Mucosa of stomach (tissue), 1 donor: Measurements from ENCODE around the gene SOHLH2.

Experiments
- H3K27me3 ChIP-seq: one replicate; pipeline ENCODE4 v1.7.0; 2013; ENCODE audit warnings: mild to moderate bottlenecking, low read length; ENCODE audit not compliant: control insufficient read depth, insufficient read depth
- H3K36me3 ChIP-seq: one replicate; pipeline ENCODE4 v1.7.0; 2013; ENCODE audit warnings: low read length; ENCODE audit not compliant: control insufficient read depth, insufficient read depth
- H3K4me1 ChIP-seq: one replicate; pipeline ENCODE4 v1.7.0; 2013; ENCODE audit warnings: mild to moderate bottlenecking, low read length; ENCODE audit not compliant: control insufficient read depth, insufficient read depth
- H3K4me3 ChIP-seq: one replicate; pipeline ENCODE4 v1.7.0; 2013; ENCODE audit warnings: low read length
- H3K9ac ChIP-seq: one replicate; pipeline ENCODE4 v1.7.0; 2013; ENCODE audit warnings: mild to moderate bottlenecking, low read length, moderate library complexity
- H3K9me3 ChIP-seq: one replicate; pipeline ENCODE4 v1.7.0; 2013; ENCODE audit warnings: mild to moderate bottlenecking, low read length, moderate library complexity; ENCODE audit not compliant: control insufficient read depth
- donor health status: Pancreatic carcinoma.

SOHLH2 gene

GRCh38 chr13:36214163-36214921 is at the start of gene SOHLH2:
Gene SOHLH2 (minus strand): TSS chr13:36214556. CDS start chr13:36214526, 30 bp downstream.
- no peaks in the 10 kb centered on the region for H3K27me3 ChIP-seq
- H3K9me3 ChIP-seq, result no peaks in the 10 kb centered on the region
- H3K36me3 ChIP-seq, result no peaks in the 10 kb centered on the region
- no peak within 1 kb of the TSS for H3K4me3 ChIP-seq
- no peaks in the 10 kb centered on the region for H3K4me1 ChIP-seq
- no peak within 1 kb of the TSS for H3K9ac ChIP-seq

DNA sequence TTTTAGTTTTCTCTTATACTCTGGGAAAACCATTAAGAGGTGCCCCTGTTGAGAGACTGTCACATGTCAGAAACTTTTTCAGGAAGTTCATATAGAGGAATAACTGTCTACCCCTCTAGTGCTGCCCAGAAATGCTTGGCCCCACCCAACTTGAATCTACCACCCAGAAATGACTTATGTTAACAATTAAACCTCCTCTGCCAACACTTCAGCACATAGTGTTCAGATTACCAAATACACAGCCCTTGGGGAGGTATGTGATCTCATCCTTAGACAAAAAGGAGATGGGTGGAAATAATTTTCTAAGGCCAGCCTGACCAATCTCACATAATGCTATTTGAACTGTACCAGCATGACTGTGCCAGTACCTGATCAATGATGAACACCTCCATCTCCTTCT is 47.6 kb upstream of the SOHLH2 start:
- H3K36me3 ChIP-seq, result no peaks in the 10 kb centered on the region
- no peaks in the 10 kb centered on the region for H3K9me3 ChIP-seq
- H3K27me3 ChIP-seq, result no peaks in the 10 kb centered on the region
- H3K9ac ChIP-seq, result no peak overlapping the region
- H3K4me1 ChIP-seq, result no peaks in the 10 kb centered on the region
- no peak overlapping the region for H3K4me3 ChIP-seq

DNA sequence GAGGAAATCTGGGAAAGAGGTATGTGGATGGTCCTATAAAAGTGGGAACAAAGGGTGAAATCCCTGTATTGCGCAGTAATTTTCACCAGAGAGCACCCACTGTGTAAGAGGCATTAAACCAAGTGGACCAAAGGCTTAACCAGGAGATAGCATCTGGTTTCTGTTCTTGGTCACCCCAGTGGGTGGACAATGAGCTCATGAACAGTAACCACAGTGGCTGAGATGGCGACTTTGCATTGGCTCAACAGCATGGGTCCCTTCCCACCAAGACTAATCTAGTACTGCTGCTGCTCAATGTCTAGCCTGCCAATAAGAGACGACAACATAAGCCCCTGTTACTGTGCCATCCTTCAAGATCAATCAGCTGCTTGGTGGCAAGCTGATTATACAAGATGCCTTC is 46.7 kb upstream of the SOHLH2 start:
- no peaks in the 10 kb centered on the region for H3K27me3 ChIP-seq

GRCh38 chr13:36259361-36260137 is 45.2 kb upstream of the SOHLH2 start:
- H3K9ac ChIP-seq, result no peak overlapping the region
- H3K4me3 ChIP-seq, result no peak overlapping the region
- H3K4me1 ChIP-seq, result no peaks in the 10 kb centered on the region
- H3K27me3 ChIP-seq, result no peaks in the 10 kb centered on the region
- H3K36me3 ChIP-seq, result no peaks in the 10 kb centered on the region
- no peaks in the 10 kb centered on the region for H3K9me3 ChIP-seq

More for the DNA sequence above, 46.7 kb upstream of the SOHLH2 start:
- Histone ChIP-seq H3K9me3 (no peaks in the 10 kb centered on the region), H3K4me3 (no peak overlapping the region), H3K4me1 (no peaks in the 10 kb centered on the region), H3K9ac (no peak overlapping the region), H3K36me3 (no peaks in the 10 kb centered on the region)

GRCh38 chr13:36258831-36259230 is 44.5 kb upstream of the SOHLH2 start:
- Histone ChIP-seq H3K9me3 (no peaks in the 10 kb centered on the region), H3K9ac (no peak overlapping the region), H3K36me3 (no peaks in the 10 kb centered on the region), H3K4me3 (no peak overlapping the region), H3K4me1 (no peaks in the 10 kb centered on the region), H3K27me3 (no peaks in the 10 kb centered on the region)

DNA sequence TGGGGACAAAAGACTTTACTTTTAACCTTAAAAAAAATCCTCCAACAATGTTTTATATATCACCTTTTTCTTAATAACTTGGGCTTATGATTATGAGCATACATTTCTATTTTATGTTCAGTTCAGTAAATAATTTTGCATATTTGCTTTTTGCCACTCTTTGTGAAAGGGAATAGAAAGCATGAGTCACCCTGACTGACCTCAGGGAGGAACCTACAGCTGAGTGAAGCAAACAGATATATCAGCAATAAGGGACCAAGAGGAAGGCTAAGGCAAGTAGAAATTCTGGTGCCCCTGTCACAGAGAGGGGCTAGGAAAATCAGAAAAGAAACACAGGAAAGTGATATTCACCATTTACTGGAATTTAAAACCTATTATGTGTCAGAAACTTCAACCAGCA is 37.2 kb upstream of the SOHLH2 start:
- H3K4me1 ChIP-seq, result no peaks in the 10 kb centered on the region
- no peak overlapping the region for H3K4me3 ChIP-seq
- no peaks in the 10 kb centered on the region for H3K9me3 ChIP-seq
- H3K9ac ChIP-seq, result no peak overlapping the region
- H3K27me3 ChIP-seq, result no peaks in the 10 kb centered on the region
- no peaks in the 10 kb centered on the region for H3K36me3 ChIP-seq

DNA sequence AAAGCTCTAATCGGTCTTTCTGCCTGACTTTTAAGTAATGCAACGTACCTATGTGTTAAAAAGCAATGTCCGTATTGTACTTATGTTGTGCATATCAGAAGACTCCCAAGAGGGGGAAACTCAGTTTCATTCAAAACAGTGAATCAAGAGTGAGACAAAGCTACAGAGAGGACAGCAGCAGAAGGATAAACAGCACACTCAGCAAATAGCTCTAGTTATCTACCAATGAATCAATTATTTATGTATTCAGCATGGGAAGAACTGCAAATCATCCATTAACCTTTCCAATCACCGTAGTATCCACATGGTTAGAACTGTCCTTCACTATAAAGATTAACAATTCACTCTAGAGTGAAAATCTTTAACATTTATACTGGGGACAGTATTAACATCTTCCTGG is 36.7 kb upstream of the SOHLH2 start:
- Histone ChIP-seq H3K4me1 (no peaks in the 10 kb centered on the region), H3K9ac (no peak overlapping the region), H3K36me3 (no peaks in the 10 kb centered on the region), H3K9me3 (no peaks in the 10 kb centered on the region), H3K27me3 (no peaks in the 10 kb centered on the region), H3K4me3 (no peak overlapping the region)

DNA sequence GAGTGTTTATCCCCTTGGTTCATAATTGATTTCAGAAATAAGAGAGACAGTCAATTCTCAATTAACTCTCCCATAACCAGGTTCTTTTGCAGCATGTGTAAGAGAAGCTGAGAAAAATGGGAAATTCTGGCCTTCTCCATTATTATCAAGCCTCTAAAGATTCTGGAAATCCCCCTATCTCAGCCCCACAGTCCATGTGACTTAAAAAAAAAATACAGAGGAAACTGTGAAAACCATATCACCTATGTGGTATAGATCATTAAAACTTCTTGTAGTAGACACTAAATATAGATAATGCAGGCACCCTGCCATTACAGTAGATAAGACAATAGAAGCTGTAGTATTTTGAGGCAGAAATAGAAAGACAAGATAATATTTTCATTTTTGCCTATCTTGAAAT is 34.3 kb upstream of the SOHLH2 start:
- no peaks in the 10 kb centered on the region for H3K27me3 ChIP-seq
- H3K36me3 ChIP-seq, result no peaks in the 10 kb centered on the region
- H3K4me1 ChIP-seq, result no peaks in the 10 kb centered on the region
- no peak overlapping the region for H3K4me3 ChIP-seq
- H3K9me3 ChIP-seq, result no peaks in the 10 kb centered on the region
- H3K9ac ChIP-seq, result no peak overlapping the region

DNA sequence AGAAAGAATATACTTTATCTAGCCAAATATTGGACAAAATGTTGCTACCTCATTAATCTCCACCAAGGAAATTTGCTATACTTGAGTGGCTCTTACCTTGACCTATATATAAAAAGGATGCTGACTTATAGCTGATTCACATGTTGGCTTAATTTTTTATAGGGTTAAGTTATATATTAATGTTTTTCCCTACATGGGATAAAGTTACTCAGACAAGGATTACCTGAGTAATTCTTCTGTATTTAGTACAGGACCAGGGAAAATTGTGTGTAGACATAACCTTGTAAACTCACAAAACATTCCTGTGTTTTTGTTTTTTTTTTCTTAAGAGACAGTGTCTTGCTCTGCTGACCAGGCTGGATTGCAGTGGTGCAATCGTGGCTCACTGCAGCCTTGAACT is 30.6 kb upstream of the SOHLH2 start:
- H3K36me3 ChIP-seq, result no peaks in the 10 kb centered on the region
- H3K9me3 ChIP-seq, result no peaks in the 10 kb centered on the region
- H3K4me3 ChIP-seq, result no peak overlapping the region
- H3K9ac ChIP-seq, result no peak overlapping the region
- H3K4me1 ChIP-seq, result no peaks in the 10 kb centered on the region
- no peaks in the 10 kb centered on the region for H3K27me3 ChIP-seq

GRCh38 chr13:36244073-36244472 is 29.7 kb upstream of the SOHLH2 start:
- H3K4me3 ChIP-seq, result no peak overlapping the region

GRCh38 chr13:36242761-36243160 is 28.4 kb upstream of the SOHLH2 start:
- Histone ChIP-seq H3K36me3 (no peaks in the 10 kb centered on the region), H3K9ac (no peak overlapping the region)

More at GRCh38 chr13:36244073-36244472, 29.7 kb upstream of the SOHLH2 start:
- Histone ChIP-seq H3K9me3 (no peaks in the 10 kb centered on the region), H3K9ac (no peak overlapping the region), H3K36me3 (no peaks in the 10 kb centered on the region), H3K4me1 (no peaks in the 10 kb centered on the region), H3K27me3 (no peaks in the 10 kb centered on the region)

GRCh38 chr13:36231236-36231635 is 16.9 kb upstream of the SOHLH2 start:
- H3K9me3 ChIP-seq, result no peaks in the 10 kb centered on the region
- no peaks in the 10 kb centered on the region for H3K4me1 ChIP-seq
- no peaks in the 10 kb centered on the region for H3K36me3 ChIP-seq
- no peaks in the 10 kb centered on the region for H3K27me3 ChIP-seq
- H3K9ac ChIP-seq, result no peak overlapping the region
- no peak overlapping the region for H3K4me3 ChIP-seq

More at GRCh38 chr13:36242761-36243160, 28.4 kb upstream of the SOHLH2 start:
- Histone ChIP-seq H3K4me3 (no peak overlapping the region), H3K27me3 (no peaks in the 10 kb centered on the region), H3K9me3 (no peaks in the 10 kb centered on the region), H3K4me1 (no peaks in the 10 kb centered on the region)
